C4-2B (cell line): ENCODE results near the gene CEP85L.
A peak's percentile ranks its signal among the peaks of the same experiment; 100 is the strongest.

Experiments used
- CTCF ChIP-seq: fragments of 450-650 bp; conservative IDR thresholded peaks from 2 replicates; pipeline ENCODE4 v1.5.1; 2017; ENCODE audit warnings: mild to moderate bottlenecking
- ZFX ChIP-seq: fragments of 450-650 bp; IDR thresholded peaks from 2 replicates; pipeline ENCODE4 v1.6.1; 2017

DNA sequence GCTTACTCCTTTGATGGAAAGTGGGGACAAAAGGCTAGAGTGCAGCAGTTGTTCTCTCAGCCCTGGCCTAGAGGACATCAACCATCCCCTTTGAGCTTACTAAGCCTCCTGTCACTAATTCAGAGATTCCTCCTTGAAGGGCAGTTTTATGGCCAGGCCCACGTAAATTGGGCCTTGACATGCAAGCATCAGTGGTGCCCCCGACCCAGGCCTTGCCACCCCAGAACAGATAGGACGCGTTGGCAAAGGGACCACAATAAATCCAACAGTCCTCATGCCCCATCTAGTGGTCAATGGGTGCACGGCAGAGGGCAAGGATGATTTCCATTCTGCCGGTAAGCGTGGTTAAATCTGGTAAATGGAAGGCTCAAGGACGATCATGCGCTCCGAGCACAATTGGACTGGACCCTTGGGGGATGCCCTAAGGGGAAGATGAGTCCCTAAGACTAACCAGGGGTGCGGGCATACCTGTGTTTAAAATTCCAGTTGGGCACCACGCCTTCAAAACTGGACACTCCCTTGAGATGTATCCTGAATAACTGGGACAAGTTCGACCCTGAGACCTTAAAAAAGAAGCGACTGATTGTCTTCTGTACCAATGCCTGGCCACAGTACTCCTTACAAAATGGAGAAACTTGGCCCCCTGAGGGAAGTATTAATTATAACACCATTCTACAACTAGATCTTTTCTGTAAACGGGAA, 32.6 kb downstream of the CEP85L start:
- TF ChIP-seq CTCF (peak; percentile 88), ZFX (no peak)
